GM12892 (cell line): ENCODE measurements around the gene FOXL3.

ENCODE experiments used
- POLR2A ChIP-seq: IDR thresholded peaks from 2 replicates; pipeline ENCODE4 v1.6.1; 2011; ENCODE audit warnings: low read depth, low read length, control low read depth
- POLR2AphosphoS5 ChIP-seq: IDR thresholded peaks from 2 replicates; pipeline ENCODE4 v1.6.1; 2011; ENCODE audit warnings: low read depth, low read length, control low read depth
- TAF1 ChIP-seq: IDR thresholded peaks from 2 replicates; pipeline ENCODE4 v1.6.1; 2011; ENCODE audit warnings: low read depth, mild to moderate bottlenecking, control low read depth, low read length, borderline replicate concordance

- TF ChIP-seq TAF1 (no peak), POLR2A (no peak), POLR2AphosphoS5 (no peak)
These were observed 39.0 kb upstream of the FOXL3 start for GRCh38 chr7:251005-251404.
